NT2/D1 (cell line): ENCODE data around the gene OR2H2.

Experiments used
- SUZ12 ChIP-seq: IDR thresholded peaks from 2 replicates; pipeline ENCODE4 v1.6.1; 2011; ENCODE audit not compliant: insufficient read length, insufficient read depth; ENCODE audit errors: extremely low read depth
- YY1 ChIP-seq: IDR thresholded peaks from 2 replicates; pipeline ENCODE4 v1.6.1; 2011; ENCODE audit not compliant: insufficient read length, insufficient read depth
- ZNF274 ChIP-seq: IDR thresholded peaks from 2 replicates; pipeline ENCODE4 v1.6.1; 2011; ENCODE audit warnings: mild to moderate bottlenecking, low read depth, low read length

DNA sequence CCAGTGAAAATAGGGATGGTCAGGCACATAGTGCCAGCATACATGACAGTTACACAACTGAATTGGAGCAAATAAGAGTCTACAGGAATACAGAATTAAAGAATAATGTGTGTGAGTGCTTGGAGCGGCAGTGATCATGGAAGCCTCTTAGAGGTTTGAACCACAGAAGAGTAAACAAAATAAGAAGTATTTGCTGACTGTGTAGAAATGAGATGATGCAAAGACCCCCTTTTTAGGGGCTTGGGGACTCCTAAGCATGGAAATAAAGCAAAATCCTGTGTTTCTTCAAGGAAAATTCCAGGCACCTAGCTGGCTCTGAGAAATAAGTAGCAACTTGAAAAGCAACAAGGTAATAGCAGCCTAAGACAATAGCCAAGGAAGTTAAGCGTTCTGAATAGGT, 6.8 kb downstream of the OR2H2 start:
- TF ChIP-seq ZNF274 (no peak), YY1 (no peak), SUZ12 (no peak)
